NB4 (cell line): ENCODE measurements around the gene UBE2I.

Experiments used
- DNase-seq: peaks from one replicate; pipeline ENCODE4 v3.0.0; 2010; ENCODE audit warnings: low read depth
- H3K4me3 ChIP-seq: one replicate; pipeline ENCODE4 v1.5.1; 2011; ENCODE audit warnings: mild to moderate bottlenecking, low read depth, low read length, moderate library complexity
- CTCF ChIP-seq: IDR thresholded peaks from one replicate; pipeline ENCODE4 v1.5.1; 2012; ENCODE audit warnings: low read depth, low read length
- MAX ChIP-seq: IDR thresholded peaks from 2 replicates; pipeline ENCODE4 v1.6.1; 2011; ENCODE audit warnings: low read depth, low read length
- MYC ChIP-seq: IDR thresholded peaks from 2 replicates; pipeline ENCODE4 v1.6.1; 2011; ENCODE audit warnings: low read depth, low read length
- POLR2A ChIP-seq: IDR thresholded peaks from 2 replicates; pipeline ENCODE4 v1.6.1; 2011; ENCODE audit warnings: mild to moderate bottlenecking; ENCODE audit not compliant: insufficient read length; ENCODE audit errors: extremely low read depth

Gene UBE2I

GRCh38 chr16:1277617-1278282 lies 31.7 kb upstream of the UBE2I start:
- no peak for TF ChIP-seq POLR2A
- TF ChIP-seq CTCF: no peak
- no peak for TF ChIP-seq MAX
- no peak for TF ChIP-seq MYC
- no peak overlapping the region for H3K4me3 ChIP-seq
- DNase-seq: no peak

GRCh38 chr16:1278477-1278876 lies 31.0 kb upstream of the UBE2I start:
- DNase-seq: no peak
- no peak for TF ChIP-seq CTCF
- no peak for TF ChIP-seq MAX
- TF ChIP-seq POLR2A: no peak
- TF ChIP-seq MYC: no peak
- H3K4me3 ChIP-seq: no peak overlapping the region

- no peak for DNase-seq
- TF ChIP-seq POLR2A (no peak), MAX (no peak), CTCF (no peak), MYC (no peak)
- no peak overlapping the region for H3K4me3 ChIP-seq
These were observed 30.1 kb upstream of the UBE2I start for GRCh38 chr16:1279081-1279944.

GRCh38 chr16:1279945-1280589 lies 29.4 kb upstream of the UBE2I start:
- TF ChIP-seq MYC (no peak), POLR2A (no peak), CTCF (no peak), MAX (no peak)
- no peak overlapping the region for H3K4me3 ChIP-seq
- no peak for DNase-seq

GRCh38 chr16:1280783-1281182 lies 28.7 kb upstream of the UBE2I start:
- TF ChIP-seq CTCF (no peak), MAX (no peak), MYC (no peak), POLR2A (no peak)
- H3K4me3 ChIP-seq: no peak overlapping the region
- no peak for DNase-seq
